Adrenal gland (tissue), 12 donors: Measurements from ENCODE around the gene HEPN1. TPM values are rescaled to one million over a fixed set of nuclear protein-coding genes. Genes with fewer than 3 reads are reported as not detected.

ENCODE experiments used
- DNase-seq, 7 donors: peaks; one replicate each; pipeline ENCODE4 v3.0.0-alpha.2; 2019 to 2020
- H3K27ac ChIP-seq, 5 donors: fragments of 200-600 bp; sonication (generic) in 4 of 5; 1 replicate in 3 of 5; 2 replicates in 2 of 5; pipeline versions ENCODE4 v1.5.1 to v1.8.0; 2016 to 2020; ENCODE audit warnings: mild to moderate bottlenecking in 1 of 5
- H3K27me3 ChIP-seq: fragments of 200-600 bp; 2 replicates; pipeline ENCODE4 v1.8.0; 2021
- H3K36me3 ChIP-seq, 2 donors: fragments of 200-600 bp; replicated peaks in 1 of 2; 1 replicate in 1 of 2; 2 replicates in 1 of 2; pipeline versions ENCODE4 v1.5.1 to v1.8.0; 2018 to 2022
- H3K4me1 ChIP-seq, 2 donors: fragments of 200-600 bp; replicated peaks in 1 of 2; 1 replicate in 1 of 2; 2 replicates in 1 of 2; pipeline versions ENCODE4 v1.5.1 to v1.8.0; 2018 to 2021
- H3K4me3 ChIP-seq, 4 donors: fragments of 200-600 bp; sonication (generic) in 3 of 4; one replicate each; pipeline ENCODE4 v1.5.1; 2016 to 2018
- H3K9me3 ChIP-seq, 3 donors: fragments of 200-600 bp; sonication (generic) in 1 of 3; replicated peaks in 1 of 3; 1 replicate in 2 of 3; 2 replicates in 1 of 3; pipeline versions ENCODE4 v1.5.1 to v1.8.0; 2016 to 2021
- POLR2A ChIP-seq, 2 donors: fragments of 450-650 bp; IDR thresholded peaks; one replicate each; pipeline ENCODE4 v1.6.1; 2017; ENCODE audit warnings: antibody characterized with exemption in 2 of 2, mild to moderate bottlenecking in 2 of 2, moderate library complexity in 1 of 2
- WGBS, 4 donors: extraction: QIAGEN DNeasy Blood & Tissue Kit in 2 of 4; methylation state at CpG; one replicate each; pipeline versions ENCODE4 v1.1.5 to v1.1.7; 2013 to 2017; 5-methylcytosine and 5-hydroxymethylcytosine counted together
- intact Hi-C, 2 donors: fragments of 100-400 bp; cut with DNase I; formaldehyde crosslinking; loops; one replicate each; pipeline versions ENCODE4 v1.14.1 to v1.15.0; 2022 to 2023
- polyA plus RNA-seq, 3 donors: library from polyadenylated mRNA; stranded (reverse); fragments of 200-250 nt in 2 of 3; fragments of 350-450 nt in 1 of 3; fragmentation: Illumina TruSeq in 1 of 3; extraction: RNeasy Lipid Tissue Mini Kit (QIAGEN cat#74804) in 1 of 3; gene quantifications; one replicate each; pipeline ENCODE4 v1.2.3, GENCODE V29; 2013 to 2014
- total RNA-seq, 9 donors: library from RNA; depleted of rRNA in 4 of 9; stranded (reverse); fragments of >200 nt in 4 of 9; fragments of 120-200 nt in 1 of 9; fragmentation: NEBNext Ultra II Directional in 1 of 9; extraction: Animal tissue kit (Norgen Biotek cat#: 25700) in 1 of 9; gene quantifications; one replicate each; pipeline versions ENCODE4 v1.1.0 to v1.2.4, GENCODE V29; 2013 to 2023
- TF ChIP-seq, protein P1 (sequence below), 6 experiments: fragments of 450-650 bp in 4 of 6; fragments of 200-600 bp in 2 of 6; sonication (generic) in 1 of 6; IDR thresholded peaks; 1 replicate in 5 of 6; 2 replicates in 1 of 6; pipeline versions ENCODE4 v1.5.1 to v1.8.0; 2016 to 2021; ENCODE audit warnings: antibody characterized with exemption in 6 of 6, mild to moderate bottlenecking in 2 of 6, moderate library complexity in 1 of 6
- donor health status: healthy with polysubstance abuse.
- donor health status: Bipolar disorder and iron deficiency.
- donor health status: DM: yes; HTN: yes; CAD: no.
- donor health status: DM: no; HTN: no; CAD: no.
- donor health status: DM: no; HTN: no; CAD: no.
- donor health status: DM: yes; HTN: yes; CAD: no.

HEPN1 gene
- total and polyA plus RNA-seq, 12 donors = 0.07 to 0.28 TPM; not detected in 10

DNA sequence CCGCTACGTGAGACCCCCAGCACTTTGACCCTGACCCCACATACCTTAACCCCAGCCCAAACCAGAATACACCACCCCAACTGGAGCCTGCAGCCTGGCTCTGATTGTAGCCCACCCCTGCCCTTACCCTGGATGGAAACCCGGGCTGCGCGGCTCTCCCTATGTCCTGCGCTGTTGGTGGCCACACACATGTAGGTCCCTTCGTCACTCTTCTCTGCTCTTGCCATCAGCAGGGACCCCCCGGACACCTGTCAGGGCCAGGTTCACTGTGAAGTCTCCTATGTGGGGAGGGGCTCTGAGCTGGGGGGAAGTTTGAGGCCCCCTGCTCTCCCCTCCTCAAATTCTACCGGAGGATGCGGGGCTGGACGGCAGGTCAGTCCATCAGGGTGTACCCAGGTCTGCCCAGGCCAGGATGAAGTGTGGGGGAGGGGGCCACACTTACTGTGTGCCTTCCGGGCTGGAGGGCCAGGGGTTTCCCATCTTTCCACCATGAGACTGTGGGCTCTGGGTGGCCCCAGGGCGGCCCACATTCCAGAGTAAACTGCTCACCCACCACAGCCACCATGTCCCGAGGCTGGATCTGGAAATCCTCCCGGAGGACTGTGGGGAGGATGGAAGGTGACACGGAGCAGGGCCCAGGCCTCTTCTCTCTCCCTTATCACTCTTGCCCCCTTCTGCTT lies 22.8 kb upstream of the HEPN1 start:
- no peaks in the 10 kb centered on the region for H3K9me3 ChIP-seq
- no peak for DNase-seq
- no peak for TF ChIP-seq POLR2A (IDR thresholded peaks at IDR 0.05)
- TF ChIP-seq, protein P1, sequence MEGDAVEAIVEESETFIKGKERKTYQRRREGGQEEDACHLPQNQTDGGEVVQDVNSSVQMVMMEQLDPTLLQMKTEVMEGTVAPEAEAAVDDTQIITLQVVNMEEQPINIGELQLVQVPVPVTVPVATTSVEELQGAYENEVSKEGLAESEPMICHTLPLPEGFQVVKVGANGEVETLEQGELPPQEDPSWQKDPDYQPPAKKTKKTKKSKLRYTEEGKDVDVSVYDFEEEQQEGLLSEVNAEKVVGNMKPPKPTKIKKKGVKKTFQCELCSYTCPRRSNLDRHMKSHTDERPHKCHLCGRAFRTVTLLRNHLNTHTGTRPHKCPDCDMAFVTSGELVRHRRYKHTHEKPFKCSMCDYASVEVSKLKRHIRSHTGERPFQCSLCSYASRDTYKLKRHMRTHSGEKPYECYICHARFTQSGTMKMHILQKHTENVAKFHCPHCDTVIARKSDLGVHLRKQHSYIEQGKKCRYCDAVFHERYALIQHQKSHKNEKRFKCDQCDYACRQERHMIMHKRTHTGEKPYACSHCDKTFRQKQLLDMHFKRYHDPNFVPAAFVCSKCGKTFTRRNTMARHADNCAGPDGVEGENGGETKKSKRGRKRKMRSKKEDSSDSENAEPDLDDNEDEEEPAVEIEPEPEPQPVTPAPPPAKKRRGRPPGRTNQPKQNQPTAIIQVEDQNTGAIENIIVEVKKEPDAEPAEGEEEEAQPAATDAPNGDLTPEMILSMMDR (IDR thresholded peaks at IDR 0.05) = no peak
- H3K4me1 ChIP-seq = peaks cover 10 to 21% of the 10 kb centered on the region in 2 donors
- intact Hi-C loops = no loop called here
- peak overlapping the region in 3 of 5 donors; percentile 19 to 91 (median 26) for H3K27ac ChIP-seq
- WGBS, 4 donors = 71 to 91% (median 78%) methylated on average over 11 to 16 of the region's 16 CpGs
- H3K36me3 ChIP-seq = no peaks in the 10 kb centered on the region
- no peaks in the 10 kb centered on the region for H3K27me3 ChIP-seq
- no peak overlapping the region for H3K4me3 ChIP-seq

DNA sequence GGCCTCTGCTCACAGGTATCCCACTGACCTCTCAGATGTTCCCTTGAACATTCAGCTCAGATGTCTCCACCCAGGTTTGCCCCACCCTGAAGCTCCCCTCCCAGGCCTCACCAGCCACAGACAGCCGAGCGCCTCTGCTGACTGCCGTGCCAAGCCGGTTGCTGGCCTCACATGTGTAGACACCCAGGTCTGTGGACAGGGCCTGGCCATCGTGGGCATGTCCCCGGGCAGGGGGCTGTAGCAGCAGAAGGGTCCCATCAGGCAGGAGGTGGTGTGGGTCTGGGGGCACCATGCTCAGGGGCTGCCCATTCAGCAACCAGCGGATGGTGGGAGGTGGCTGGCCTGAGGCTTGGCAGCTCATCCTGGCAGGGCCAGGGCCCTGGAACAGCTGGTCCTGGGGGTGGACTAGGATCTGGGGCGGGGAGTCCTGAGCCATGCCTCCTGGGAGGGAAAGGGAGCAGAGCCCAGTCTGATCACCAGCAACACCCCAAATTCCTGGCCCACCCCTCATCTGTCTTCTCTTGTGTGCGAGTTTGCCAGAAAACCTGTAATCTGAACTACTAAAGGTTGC lies 22.1 kb upstream of the HEPN1 start:
- H3K9me3 ChIP-seq = no peaks in the 10 kb centered on the region
- 72 to 93% (median 74%) methylated on average over 1 to 9 of the region's 9 CpGs for WGBS, 4 donors
- no peak for DNase-seq
- H3K27me3 ChIP-seq = no peaks in the 10 kb centered on the region
- H3K36me3 ChIP-seq = no peaks in the 10 kb centered on the region
- H3K27ac ChIP-seq = peak overlapping the region in 4 of 5 donors; percentile 18 to 91 (median 22)
- no peak overlapping the region for H3K4me3 ChIP-seq
- intact Hi-C loops = no loop called here
- TF ChIP-seq, protein P1 (IDR thresholded peaks at IDR 0.05) = no peak
- TF ChIP-seq POLR2A (IDR thresholded peaks at IDR 0.05) = no peak
- H3K4me1 ChIP-seq = peaks cover 10 to 21% of the 10 kb centered on the region in 2 donors

- 44 to 71% (median 57%) methylated on average over 11 to 12 of the region's 12 CpGs for WGBS, 4 donors
- DNase-seq = peak in 4 of 7 donors; percentile 37 to 74 (median 57)
- H3K36me3 ChIP-seq = no peaks in the 10 kb centered on the region
- TF ChIP-seq, protein P1 (IDR thresholded peaks at IDR 0.05) = no peak
- TF ChIP-seq POLR2A (IDR thresholded peaks at IDR 0.05) = no peak
- peak within 1 kb of the TSS in 1 of 4 donors; percentile 12 for H3K4me3 ChIP-seq
- H3K27me3 ChIP-seq = no peaks in the 10 kb centered on the region
- H3K4me1 ChIP-seq = peaks cover 10 to 21% of the 10 kb centered on the region in 2 donors
- intact Hi-C loops = no loop called here
- no peaks in the 10 kb centered on the region for H3K9me3 ChIP-seq
- H3K27ac ChIP-seq = peak within 1 kb of the TSS; percentile 47 to 91 (median 74)
Measured at GRCh38 chr11:124897674-124898262, 21.3 kb upstream of the HEPN1 start, which contains the start of gene ROBO4. TSS of gene ROBO4 (minus strand) at chr11:124897865. CDS start at chr11:124897795, 70 bp downstream.

DNA sequence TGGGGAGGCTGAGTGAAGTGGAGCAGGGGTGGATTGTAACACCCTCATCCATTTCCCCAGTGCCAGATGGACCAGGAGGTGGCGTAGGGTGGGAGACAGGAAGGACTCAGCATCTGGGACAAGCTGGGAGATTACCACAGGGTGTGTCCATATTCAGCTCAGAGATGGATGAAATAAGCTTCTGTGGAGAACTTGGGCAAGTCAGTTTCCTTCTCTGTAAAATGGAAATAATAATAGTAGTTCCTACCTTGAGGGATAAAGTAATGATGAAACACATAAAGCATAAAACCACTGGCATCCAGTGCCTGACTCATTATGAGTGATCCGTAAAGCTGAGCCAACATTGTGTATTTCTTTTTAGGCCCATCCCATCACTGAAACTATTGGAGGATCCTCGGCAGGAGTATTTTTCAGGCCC lies 20.8 kb upstream of the HEPN1 start:
- DNase-seq = peak in 4 of 7 donors; percentile 47 to 62 (median 50)
- TF ChIP-seq POLR2A (IDR thresholded peaks at IDR 0.05) = no peak
- TF ChIP-seq, protein P1 (IDR thresholded peaks at IDR 0.05) = no peak
- intact Hi-C loops = no loop called here
- Histone ChIP-seq H3K4me3 (peak overlapping the region in 1 of 4 donors; percentile 12), H3K4me1 (peaks cover 10 to 21% of the 10 kb centered on the region in 2 donors), H3K36me3 (no peaks in the 10 kb centered on the region), H3K27me3 (no peaks in the 10 kb centered on the region), H3K9me3 (no peaks in the 10 kb centered on the region), H3K27ac (peak overlapping the region; percentile 47 to 91 (median 74))
- WGBS, 4 donors = 34 to 47% (median 37%) methylated on average over 3 of the region's 3 CpGs
